ENCODE data around the gene CLEC4C.
"Not testable (repeated sequence)": the region's sequence is repeated elsewhere in the genome, so short reads cannot be mapped to it uniquely, and the experiment has no call there.

Gene CLEC4C

GRCh38 chr12:7781274-7781673 is 34.1 kb upstream of the CLEC4C start:
- no peak overlapping the region for H3K4me3 ChIP-seq (ENCODE audit: low read length)
- TF ChIP-seq, protein P1, sequence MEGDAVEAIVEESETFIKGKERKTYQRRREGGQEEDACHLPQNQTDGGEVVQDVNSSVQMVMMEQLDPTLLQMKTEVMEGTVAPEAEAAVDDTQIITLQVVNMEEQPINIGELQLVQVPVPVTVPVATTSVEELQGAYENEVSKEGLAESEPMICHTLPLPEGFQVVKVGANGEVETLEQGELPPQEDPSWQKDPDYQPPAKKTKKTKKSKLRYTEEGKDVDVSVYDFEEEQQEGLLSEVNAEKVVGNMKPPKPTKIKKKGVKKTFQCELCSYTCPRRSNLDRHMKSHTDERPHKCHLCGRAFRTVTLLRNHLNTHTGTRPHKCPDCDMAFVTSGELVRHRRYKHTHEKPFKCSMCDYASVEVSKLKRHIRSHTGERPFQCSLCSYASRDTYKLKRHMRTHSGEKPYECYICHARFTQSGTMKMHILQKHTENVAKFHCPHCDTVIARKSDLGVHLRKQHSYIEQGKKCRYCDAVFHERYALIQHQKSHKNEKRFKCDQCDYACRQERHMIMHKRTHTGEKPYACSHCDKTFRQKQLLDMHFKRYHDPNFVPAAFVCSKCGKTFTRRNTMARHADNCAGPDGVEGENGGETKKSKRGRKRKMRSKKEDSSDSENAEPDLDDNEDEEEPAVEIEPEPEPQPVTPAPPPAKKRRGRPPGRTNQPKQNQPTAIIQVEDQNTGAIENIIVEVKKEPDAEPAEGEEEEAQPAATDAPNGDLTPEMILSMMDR (conservative IDR thresholded peaks at IDR 0.05; ENCODE audit: low read length): no peak
- no peak for DNase-seq (ENCODE audit: low read depth)

DNA sequence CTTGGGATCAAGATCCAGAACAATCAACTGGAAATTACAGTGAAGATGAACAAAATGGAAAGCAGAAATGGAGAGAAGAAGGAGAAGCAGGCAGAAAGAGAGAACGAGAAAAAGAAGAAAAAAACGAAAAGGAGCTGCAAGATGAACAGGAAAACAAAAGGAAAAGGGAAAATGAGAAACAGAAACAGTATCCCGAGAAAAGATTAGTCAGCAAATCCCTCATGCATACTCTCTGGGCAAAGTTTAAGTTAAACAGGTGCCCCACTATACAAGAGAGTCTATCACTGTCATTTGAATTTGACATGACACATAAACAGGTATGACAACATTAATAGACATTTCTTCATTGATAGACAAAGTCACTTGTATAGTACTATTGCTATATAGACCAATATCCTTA is 22.8 kb upstream of the CLEC4C start:
- TF ChIP-seq, protein P1 (conservative IDR thresholded peaks at IDR 0.05; ENCODE audit: low read length): no peak
- no peak overlapping the region for H3K4me3 ChIP-seq (ENCODE audit: low read length)

GRCh38 chr12:7758766-7759140 is 11.6 kb upstream of the CLEC4C start:
- TF ChIP-seq, protein P1 (conservative IDR thresholded peaks at IDR 0.05; ENCODE audit: low read length): no peak
- H3K4me3 ChIP-seq (ENCODE audit: low read length): no peak overlapping the region
- DNase-seq (ENCODE audit: low read depth): no peak

More for the DNA sequence above, 22.8 kb upstream of the CLEC4C start:
- no peak for DNase-seq (ENCODE audit: low read depth)

DNA sequence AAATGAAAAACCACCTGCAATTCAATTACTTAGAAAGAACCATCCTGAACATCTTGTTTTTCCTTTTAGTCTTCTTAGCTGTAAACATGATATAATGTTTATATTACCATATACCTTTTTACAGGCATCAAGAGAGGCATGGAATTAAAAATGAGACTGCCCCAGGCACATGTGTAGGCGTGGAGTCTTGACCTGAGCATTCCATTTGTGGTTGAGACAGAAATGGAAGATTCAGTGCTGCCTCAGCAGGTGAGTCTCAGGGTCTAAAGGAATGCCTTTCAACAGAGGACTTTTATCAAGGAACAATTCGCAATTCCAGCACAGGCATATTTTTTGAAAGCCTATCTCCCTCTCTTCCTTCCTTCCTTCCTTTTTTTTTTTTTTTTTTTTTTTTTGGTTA is 9.8 kb upstream of the CLEC4C start:
- TF ChIP-seq, protein P1 (conservative IDR thresholded peaks at IDR 0.05; ENCODE audit: low read length): no peak
- no peak for DNase-seq (ENCODE audit: low read depth)
- H3K4me3 ChIP-seq (ENCODE audit: low read length): no peak overlapping the region

DNA sequence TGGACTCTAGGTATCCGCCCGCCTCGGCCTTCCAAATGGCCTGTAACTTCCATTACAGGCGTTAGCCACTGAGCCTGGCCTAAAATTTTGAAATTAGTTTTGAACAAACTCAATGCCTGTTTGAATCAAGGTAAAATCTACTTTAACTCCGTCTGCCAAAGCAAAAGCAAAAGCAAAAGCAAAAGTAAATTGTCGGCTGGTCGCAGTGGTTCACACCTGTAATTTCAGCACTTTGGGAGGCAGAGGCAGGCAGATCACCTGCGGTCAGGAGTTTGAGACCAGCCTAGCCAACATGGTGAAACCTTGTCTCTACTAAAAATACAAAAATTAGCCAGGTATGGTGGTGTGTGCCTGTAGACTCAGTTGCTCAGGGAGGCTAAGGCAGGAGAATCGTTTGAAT is 8.5 kb upstream of the CLEC4C start:
- H3K4me3 ChIP-seq (ENCODE audit: low read length); DNase-seq (ENCODE audit: low read depth): not testable (repeated sequence)

DNA sequence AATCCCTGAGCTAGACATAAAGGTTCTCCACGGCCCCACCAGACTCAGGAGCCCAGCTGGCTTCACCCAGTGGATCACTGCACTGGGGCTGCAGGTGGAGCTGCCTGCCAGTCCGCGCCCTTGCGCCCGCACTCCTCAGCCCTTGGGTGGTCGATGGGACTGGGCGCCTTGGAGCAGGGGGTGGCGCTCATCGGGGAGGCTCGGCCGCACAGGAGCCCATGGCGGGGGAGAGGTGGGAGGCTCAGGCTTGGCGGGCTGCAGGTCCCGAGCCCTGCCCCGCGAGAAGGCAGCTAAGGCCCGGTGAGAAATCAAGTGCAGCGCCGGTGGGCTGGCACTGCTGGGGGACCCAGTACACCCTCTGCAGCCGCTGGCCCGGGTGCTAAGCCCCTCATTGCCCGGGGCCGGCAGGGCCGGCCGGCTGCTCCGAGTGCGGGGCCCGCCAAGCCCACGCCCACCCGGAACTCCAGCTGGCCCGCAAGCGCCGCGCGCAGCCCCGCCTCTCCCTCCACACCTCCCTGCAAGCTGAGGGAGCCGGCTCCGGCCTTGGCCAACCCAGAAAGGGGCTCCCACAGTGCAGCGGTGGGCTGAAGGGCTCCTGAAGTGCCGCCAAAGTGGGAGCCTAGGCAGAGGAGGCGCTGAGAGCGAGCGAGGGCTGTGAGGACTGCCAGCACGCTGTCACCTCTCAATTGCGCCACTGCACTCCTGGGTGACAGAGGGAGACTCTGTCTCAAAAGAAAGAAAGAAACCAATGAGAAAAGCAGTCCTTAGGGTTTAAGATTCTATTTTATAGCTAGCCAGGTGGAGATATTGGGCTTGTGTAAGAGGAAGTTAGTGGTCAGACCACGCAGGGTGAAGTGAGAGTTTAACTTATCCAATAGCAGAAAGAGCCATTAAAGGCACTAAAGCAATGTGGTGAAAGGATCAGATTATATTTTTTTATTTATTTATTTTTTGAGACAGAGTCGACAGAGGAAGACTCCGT is 5.1 kb upstream of the CLEC4C start:
- not testable (repeated sequence) for DNase-seq (ENCODE audit: low read depth); H3K4me3 ChIP-seq (ENCODE audit: low read length)

DNA sequence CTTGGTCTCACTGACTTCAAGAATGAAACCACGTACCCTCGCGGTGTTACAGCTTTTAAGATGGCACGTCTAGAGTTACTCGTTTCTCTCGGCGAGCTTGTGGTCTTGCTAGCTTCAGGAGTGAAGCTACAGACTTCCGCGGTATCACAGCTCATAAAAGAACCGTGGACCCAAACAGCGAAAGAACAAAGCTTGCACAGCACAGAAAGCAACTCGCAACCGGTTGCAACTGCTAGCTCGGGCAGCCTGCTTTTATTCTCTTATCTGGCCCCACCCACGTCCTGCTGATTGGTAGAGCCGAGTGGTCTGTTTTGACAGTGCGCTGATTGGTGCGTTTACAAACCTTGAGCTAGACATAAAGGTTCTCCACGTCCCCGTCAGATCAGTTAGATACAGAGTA is 4.2 kb upstream of the CLEC4C start:
- DNase-seq (ENCODE audit: low read depth): no peak
- TF ChIP-seq, protein P1 (conservative IDR thresholded peaks at IDR 0.05; ENCODE audit: low read length): no peak
- H3K4me3 ChIP-seq (ENCODE audit: low read length): no peak overlapping the region

GRCh38 chr12:7750350-7750749 is 3.2 kb upstream of the CLEC4C start:
- TF ChIP-seq, protein P1 (conservative IDR thresholded peaks at IDR 0.05; ENCODE audit: low read length): no peak
- no peak overlapping the region for H3K4me3 ChIP-seq (ENCODE audit: low read length)
- no peak for DNase-seq (ENCODE audit: low read depth)

Measured in AG10803 (cell line).